ENCODE measurements around the gene ACD. TPM values are rescaled to one million over a fixed set of nuclear protein-coding genes. Genes with fewer than 3 reads are reported as not detected.

The ACD gene
- total RNA-seq, 1 donor from 2014 or later, result 33.3 TPM

- Mint-ChIP-seq H3K9me3 (ENCODE audit: unreplicated experiment) (no peaks in the 10 kb centered on the region), H3K27me3 (ENCODE audit: unreplicated experiment) (no peaks in the 10 kb centered on the region), H3K36me3 (ENCODE audit: unreplicated experiment) (no peaks in the 10 kb centered on the region), H3K4me3 (ENCODE audit: unreplicated experiment) (no peak overlapping the region), H3K27ac (ENCODE audit: unreplicated experiment) (no peak overlapping the region), H3K4me1 (ENCODE audit: low read depth, unreplicated experiment) (peaks cover 12% of the 10 kb centered on the region)
- DNase-seq, result no peak
- TF ChIP-seq CTCF (IDR thresholded peaks at IDR 0.05; ENCODE audit: partially characterized antibody, unreplicated experiment), result no peak
These were observed 44.0 kb upstream of the ACD start for GRCh38 chr16:67704110-67704509.

GRCh38 chr16:67703626-67704025 lies 43.6 kb upstream of the ACD start:
- Mint-ChIP-seq H3K27me3 (ENCODE audit: unreplicated experiment) (no peaks in the 10 kb centered on the region), H3K27ac (ENCODE audit: unreplicated experiment) (no peak overlapping the region), H3K4me1 (ENCODE audit: low read depth, unreplicated experiment) (peaks cover 12% of the 10 kb centered on the region), H3K4me3 (ENCODE audit: unreplicated experiment) (no peak overlapping the region), H3K36me3 (ENCODE audit: unreplicated experiment) (peaks cover 3% of the 10 kb centered on the region), H3K9me3 (ENCODE audit: unreplicated experiment) (no peaks in the 10 kb centered on the region)
- DNase-seq, result no peak
- no peak for TF ChIP-seq CTCF (IDR thresholded peaks at IDR 0.05; ENCODE audit: partially characterized antibody, unreplicated experiment)

- Mint-ChIP-seq H3K36me3 (ENCODE audit: unreplicated experiment) (peaks cover 10% of the 10 kb centered on the region), H3K4me1 (ENCODE audit: low read depth, unreplicated experiment) (peaks cover 12% of the 10 kb centered on the region), H3K27me3 (ENCODE audit: unreplicated experiment) (no peaks in the 10 kb centered on the region), H3K27ac (ENCODE audit: unreplicated experiment) (no peak overlapping the region), H3K9me3 (ENCODE audit: unreplicated experiment) (no peaks in the 10 kb centered on the region), H3K4me3 (ENCODE audit: unreplicated experiment) (no peak overlapping the region)
- no peak for DNase-seq
- no peak for TF ChIP-seq CTCF (IDR thresholded peaks at IDR 0.05; ENCODE audit: partially characterized antibody, unreplicated experiment)
These were observed 42.1 kb upstream of the ACD start for GRCh38 chr16:67702130-67702529.

GRCh38 chr16:67701420-67701819 lies 41.4 kb upstream of the ACD start:
- H3K27ac Mint-ChIP-seq (ENCODE audit: unreplicated experiment), result no peak overlapping the region
- H3K4me3 Mint-ChIP-seq (ENCODE audit: unreplicated experiment), result no peak overlapping the region
- H3K4me1 Mint-ChIP-seq (ENCODE audit: low read depth, unreplicated experiment), result peaks cover 12% of the 10 kb centered on the region
- TF ChIP-seq CTCF (IDR thresholded peaks at IDR 0.05; ENCODE audit: partially characterized antibody, unreplicated experiment), result no peak
- no peaks in the 10 kb centered on the region for H3K9me3 Mint-ChIP-seq (ENCODE audit: unreplicated experiment)
- H3K27me3 Mint-ChIP-seq (ENCODE audit: unreplicated experiment), result peaks cover 3% of the 10 kb centered on the region
- DNase-seq, result no peak
- peaks cover 10% of the 10 kb centered on the region for H3K36me3 Mint-ChIP-seq (ENCODE audit: unreplicated experiment)

GRCh38 chr16:67699265-67699664 lies 39.2 kb upstream of the ACD start:
- TF ChIP-seq CTCF (IDR thresholded peaks at IDR 0.05; ENCODE audit: partially characterized antibody, unreplicated experiment), result no peak
- Mint-ChIP-seq H3K36me3 (ENCODE audit: unreplicated experiment) (peaks cover 10% of the 10 kb centered on the region), H3K27me3 (ENCODE audit: unreplicated experiment) (peaks cover 3% of the 10 kb centered on the region), H3K9me3 (ENCODE audit: unreplicated experiment) (peaks cover 3% of the 10 kb centered on the region), H3K27ac (ENCODE audit: unreplicated experiment) (no peak overlapping the region), H3K4me1 (ENCODE audit: low read depth, unreplicated experiment) (peaks cover 4% of the 10 kb centered on the region), H3K4me3 (ENCODE audit: unreplicated experiment) (no peak overlapping the region)
- no peak for DNase-seq
